K562 (cell line): ENCODE measurements around the gene VAC14. TPM values are rescaled to one million over a fixed set of nuclear protein-coding genes. Genes with fewer than 3 reads are reported as not detected.

Experiments
- ATAC-seq: fragments of 200-7000 bp; cut with Tn5 transposase; 3 replicates; pipeline ENCODE4 v1.9.1; 2020; ENCODE audit warnings: moderate library complexity
- BruUV-seq: library from RNA; stranded (reverse); fragments of 400-500 nt; replicated peaks from 2 replicates; lab custom pipeline; 2021; lab: Mats Ljungman, UMichigan
- CTCF ChIA-PET: fragments of 300-600 bp; formaldehyde crosslinking; extraction: SDS; loops from one replicate; lab custom pipeline; 2021; ENCODE audit warnings: low intra/inter-chr PET ratio; lab: Yijun Ruan, JAX
- POLR2A ChIA-PET: fragments of 300-600, 350-650 bp; sonication (Branson Sonifier 250); formaldehyde crosslinking; extraction: SDS; loops from one replicate; lab custom pipeline; 2021; ENCODE audit warnings: antibody characterized with exemption, inconsistent platforms; lab: Yijun Ruan, JAX
- DNase-seq, 4 experiments: peaks; one replicate each; pipeline versions ENCODE4 v3.0.0 to v3.0.0-alpha.2; 2011 to 2018; ENCODE audit warnings: low spot score in 3 of 4, mixed read lengths in 3 of 4; ENCODE audit errors: extremely low read depth in 1 of 4
- FAIRE-seq: peaks from 2 replicates; lab custom pipeline; 2011; peaks lifted over from hg19 to GRCh38; lab: Jason Lieb, UNC
- H2AFZ ChIP-seq: 2 replicates; pipeline ENCODE4 v1.6.0; 2011; ENCODE audit warnings: low read depth, low read length, control low read depth, inconsistent platforms
- H3K27ac ChIP-seq: fragments of 200-600 bp; 3 replicates; pipeline ENCODE4 v1.8.0; 2011; ENCODE audit warnings: low read depth, mild to moderate bottlenecking, control low read depth, inconsistent platforms, low read length, moderate library complexity, mixed read lengths; ENCODE audit errors: extremely low read depth
- H3K27me3 ChIP-seq, 2 experiments: fragments of 300-600 bp in 1 of 2; 2 replicates in 1 of 2; 3 replicates in 1 of 2; pipeline versions ENCODE4 v1.6.0 to v1.8.0; 2011; ENCODE audit warnings: inconsistent platforms in 2 of 2, low read length in 2 of 2, mild to moderate bottlenecking in 1 of 2, mixed read lengths in 1 of 2, moderate library complexity in 1 of 2; ENCODE audit not compliant: control insufficient read depth in 2 of 2, insufficient read depth in 2 of 2
- H3K36me3 ChIP-seq: fragments of 300-600 bp; 3 replicates; pipeline ENCODE4 v1.8.0; 2011; ENCODE audit warnings: mild to moderate bottlenecking, low read length, inconsistent platforms; ENCODE audit not compliant: control insufficient read depth, insufficient read depth
- H3K4me1 ChIP-seq, 2 experiments: fragments of 200-600 bp in 1 of 2; replicated peaks in 1 of 2; 2 replicates in 1 of 2; 3 replicates in 1 of 2; pipeline versions ENCODE4 v1.5.1 to v1.8.0; 2011; ENCODE audit warnings: inconsistent platforms in 2 of 2, low read length in 2 of 2, mild to moderate bottlenecking in 1 of 2, mixed read lengths in 1 of 2, moderate library complexity in 1 of 2; ENCODE audit not compliant: control insufficient read depth in 2 of 2, insufficient read depth in 2 of 2
- H3K4me2 ChIP-seq: 2 replicates; pipeline ENCODE4 v1.6.1; 2011; ENCODE audit warnings: low read length, control low read depth, inconsistent platforms, mixed read lengths; ENCODE audit not compliant: insufficient read depth
- H3K4me3 ChIP-seq: fragments of 200-600 bp; sonication (generic), shearing (Covaris generic); 2 replicates; pipeline ENCODE4 v1.5.1; 2016; ENCODE audit warnings: control low read depth, inconsistent platforms
- H3K79me2 ChIP-seq: fragments of 200-600 bp; 3 replicates; pipeline ENCODE4 v1.8.0; 2011; ENCODE audit warnings: low read length, inconsistent platforms; ENCODE audit not compliant: control insufficient read depth, insufficient read depth
- H3K9ac ChIP-seq, 2 experiments: 2 replicates each; pipeline versions ENCODE4 v1.6.0 to v1.6.1; 2011; ENCODE audit warnings: low read depth in 2 of 2, low read length in 2 of 2, control low read depth in 1 of 2, inconsistent platforms in 1 of 2, mild to moderate bottlenecking in 1 of 2, mixed read lengths in 1 of 2; ENCODE audit not compliant: insufficient read depth in 1 of 2
- H3K9me1 ChIP-seq: one replicate; pipeline ENCODE4 v1.6.0; 2011; ENCODE audit warnings: inconsistent platforms, mild to moderate bottlenecking, low read length, moderate library complexity; ENCODE audit not compliant: control insufficient read depth, insufficient read depth
- H3K9me3 ChIP-seq: replicated peaks from 2 replicates; pipeline ENCODE4 v1.5.1; 2011; ENCODE audit warnings: low read depth, low read length, inconsistent platforms; ENCODE audit not compliant: control insufficient read depth, insufficient read depth
- H4K20me1 ChIP-seq: replicated peaks from 2 replicates; pipeline ENCODE4 v1.6.1; 2011; ENCODE audit warnings: low read length, inconsistent platforms, mixed read lengths; ENCODE audit not compliant: control insufficient read depth, insufficient read depth
- STAG1 ChIP-seq: sonication (generic); formaldehyde crosslinking; IDR thresholded peaks from 2 replicates; pipeline ENCODE4 v1.5.0; 2020; ENCODE audit warnings: missing genetic modification reagents, borderline replicate concordance
- WGBS: fragments of 100-300 bp; shearing (Covaris generic); methylation state at CpG from one replicate; pipeline ENCODE4 v1.1.6; 2016; ENCODE audit warnings: low coverage, mixed read lengths; ENCODE audit not compliant: insufficient coverage; ENCODE audit errors: missing lambda C conversion rate; 5-methylcytosine and 5-hydroxymethylcytosine counted together
- in situ Hi-C: fragments of 300-500 bp; cut with MboI; formaldehyde crosslinking; loops from 4 replicates; pipeline ENCODE4 v1.15.0; 2018; ENCODE audit warnings: inconsistent platforms, mixed read lengths
- intact Hi-C: fragments of 100-400 bp; cut with micrococcal nuclease; formaldehyde crosslinking; loops from 2 replicates; pipeline ENCODE4 v1.14.2; 2022
- polyA plus RNA-seq, 8 experiments: library from polyadenylated mRNA; depleted of rRNA in 4 of 8; stranded (reverse) in 5 of 8; unstranded in 3 of 8; fragments of >200 nt; fragmentation: Nextera tagmentation in 2 of 8; fragmentation: Illumina TruSeq in 1 of 8; extraction: Ambion mirVana in 2 of 8; extraction: Trizol in 1 of 8; gene quantifications; 2 replicates each; pipeline versions ENCODE4 v1.2.1 to v1.2.3, GENCODE V29; 2011 to 2014; ENCODE audit warnings: inconsistent platforms in 1 of 8, missing spikeins in 1 of 8
- total RNA-seq, 7 experiments: library from RNA; depleted of rRNA in 6 of 7; stranded (reverse); fragments of >200 nt in 6 of 7; fragmentation: Illumina TruSeq in 2 of 7; extraction: Trizol in 2 of 7; gene quantifications; 2 replicates each; pipeline versions ENCODE4 v1.2.1 to v1.2.3, GENCODE V29; 2011 to 2021; ENCODE audit warnings: low replicate concordance in 1 of 7
- TF ChIP-seq, protein P1 (sequence below): fragments of 450-650 bp; IDR thresholded peaks from 2 replicates; pipeline ENCODE4 v1.6.1; 2016; ENCODE audit warnings: antibody characterized with exemption

Gene VAC14
- total and polyA plus RNA-seq, 9 of the 15 experiments (the other 6 are each of a cell fraction or from before 2014, with no cell fraction given) = 1.3 to 41.6 (median 26.6) TPM

GRCh38 chr16:70694088-70694867, 106.7 kb downstream of the VAC14 start:
- ATAC-seq (no peak), DNase-seq (no peak), FAIRE-seq (no peak)
- peaks cover 25 to 83% of the 10 kb centered on the region in 2 experiments for H3K4me1 ChIP-seq
- no peaks in the 10 kb centered on the region for H3K9me3 ChIP-seq
- no peak overlapping the region for H3K4me3 ChIP-seq
- 0 out of 2 replicates have a peak, but pooled peaks have one; percentile 19 for TF ChIP-seq STAG1 (CRISPR knock-in tag)
- TF ChIP-seq, protein P1, sequence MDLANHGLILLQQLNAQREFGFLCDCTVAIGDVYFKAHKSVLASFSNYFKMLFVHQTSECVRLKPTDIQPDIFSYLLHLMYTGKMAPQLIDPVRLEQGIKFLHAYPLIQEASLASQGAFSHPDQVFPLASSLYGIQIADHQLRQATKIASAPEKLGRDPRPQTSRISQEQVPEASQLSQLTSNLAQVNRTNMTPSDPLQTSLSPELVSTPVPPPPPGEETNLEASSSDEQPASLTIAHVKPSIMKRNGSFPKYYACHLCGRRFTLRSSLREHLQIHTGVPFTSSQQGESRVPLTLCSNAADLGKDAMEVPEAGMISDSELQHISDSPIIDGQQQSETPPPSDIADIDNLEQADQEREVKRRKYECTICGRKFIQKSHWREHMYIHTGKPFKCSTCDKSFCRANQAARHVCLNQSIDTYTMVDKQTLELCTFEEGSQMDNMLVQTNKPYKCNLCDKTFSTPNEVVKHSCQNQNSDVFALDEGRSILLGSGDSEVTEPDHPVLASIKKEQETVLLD = no peak
- H3K79me2 ChIP-seq = no peaks in the 10 kb centered on the region
- H2AFZ ChIP-seq = no peak overlapping the region
- H3K27ac ChIP-seq = peak overlapping the region; percentile 85; the same call in 2 of the 3 replicates
- WGBS = 95% methylated on average over 14 of the region's 17 CpGs
- CTCF ChIA-PET = no interaction called here
- no TSS peak for BruUV-seq
- POLR2A ChIA-PET = no interaction called here
- H3K4me2 ChIP-seq = no peak overlapping the region; the same call in 1 of the 2 replicates
- intact Hi-C loops (no loop called here), in situ Hi-C loops (no loop called here)
- H3K36me3 ChIP-seq = peaks cover 20% of the 10 kb centered on the region; the same call in 1 of the 3 replicates
- no peaks in the 10 kb centered on the region for H3K27me3 ChIP-seq
- H4K20me1 ChIP-seq = no peaks in the 10 kb centered on the region
- no peaks in the 10 kb centered on the region for H3K9me1 ChIP-seq
- H3K9ac ChIP-seq = peak overlapping the region; percentile 44 to 84; a peak in 3 of 4 replicates
